HG03354 (cell line): ENCODE results near the gene ATF7IP.
A peak's percentile ranks its signal among the peaks of the same experiment; 100 is the strongest.
"Not testable (repeated sequence)": the region's sequence is repeated elsewhere in the genome, so short reads cannot be mapped to it uniquely, and the experiment has no call there.

Experiments used
- ATAC-seq: cut with Tn5 transposase; IDR thresholded peaks from one replicate; pipeline ENCODE4 v1.9.1; 2021; ENCODE audit warnings: mild to moderate bottlenecking; ENCODE audit not compliant: unreplicated experiment, poor library complexity, severe bottlenecking

Gene ATF7IP

GRCh38 chr12:14403711-14404196 is 38.3 kb downstream of the ATF7IP start:
- peak; percentile 68 for ATAC-seq

GRCh38 chr12:14405407-14405806 is 39.9 kb downstream of the ATF7IP start:
- ATAC-seq: not testable (repeated sequence)

DNA sequence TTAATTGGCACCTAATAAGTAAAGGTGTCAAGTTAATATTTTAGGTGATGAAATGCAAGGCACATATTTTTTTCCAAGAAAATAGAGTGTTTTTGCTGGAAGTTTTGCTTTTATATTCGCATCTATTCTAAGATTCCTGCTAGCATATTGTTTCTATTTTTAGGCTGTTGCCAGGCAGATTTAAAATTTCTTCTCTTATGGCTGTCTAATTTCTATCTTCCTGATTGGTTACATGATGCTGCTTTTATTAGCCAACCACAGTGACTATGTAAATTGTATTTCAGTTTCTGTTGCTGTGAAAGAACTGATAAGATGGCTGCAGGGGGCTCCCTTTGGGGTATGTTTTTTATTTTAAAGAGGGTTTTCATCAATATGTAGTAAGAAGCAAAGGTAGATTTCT is 42.7 kb downstream of the ATF7IP start:
- peak; percentile 59 for ATAC-seq

- ATAC-seq: no peak
Measured at GRCh38 chr12:14410177-14410576, 44.7 kb downstream of the ATF7IP start.

DNA sequence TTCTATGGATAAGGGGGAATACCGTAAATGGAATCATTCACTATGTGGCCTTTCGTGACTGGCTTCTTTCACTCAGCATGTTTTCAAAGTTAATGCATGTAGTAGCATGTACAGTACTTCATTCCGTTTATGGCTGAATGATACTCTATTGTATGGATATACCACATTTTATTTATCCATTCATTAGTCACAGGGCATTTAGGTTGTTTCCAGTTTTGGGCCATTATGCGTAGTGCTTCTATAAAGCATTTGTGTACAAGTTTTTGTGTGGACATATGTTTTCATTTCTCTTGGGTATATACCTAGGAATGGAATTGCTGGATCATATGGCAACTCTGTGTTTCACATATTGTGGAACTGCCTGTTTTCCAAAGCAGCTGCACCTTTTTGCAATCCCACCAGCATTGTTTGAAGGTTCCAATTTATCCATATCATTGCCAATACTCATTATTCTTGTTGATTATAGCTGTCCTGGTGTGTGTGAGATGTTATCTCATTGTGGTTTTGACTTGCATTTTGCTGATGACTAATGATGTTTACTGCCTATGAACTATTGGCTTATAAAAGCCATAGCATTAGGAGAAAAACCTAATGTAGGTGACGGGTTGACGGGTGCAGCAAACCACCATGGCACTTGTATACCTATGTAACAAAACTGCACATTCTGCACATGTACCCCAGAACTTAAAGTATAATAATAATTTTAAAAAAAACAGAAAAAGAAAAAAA is 45.5 kb downstream of the ATF7IP start:
- ATAC-seq: no peak

GRCh38 chr12:14416658-14417057 is 51.2 kb downstream of the ATF7IP start:
- ATAC-seq: no peak

DNA sequence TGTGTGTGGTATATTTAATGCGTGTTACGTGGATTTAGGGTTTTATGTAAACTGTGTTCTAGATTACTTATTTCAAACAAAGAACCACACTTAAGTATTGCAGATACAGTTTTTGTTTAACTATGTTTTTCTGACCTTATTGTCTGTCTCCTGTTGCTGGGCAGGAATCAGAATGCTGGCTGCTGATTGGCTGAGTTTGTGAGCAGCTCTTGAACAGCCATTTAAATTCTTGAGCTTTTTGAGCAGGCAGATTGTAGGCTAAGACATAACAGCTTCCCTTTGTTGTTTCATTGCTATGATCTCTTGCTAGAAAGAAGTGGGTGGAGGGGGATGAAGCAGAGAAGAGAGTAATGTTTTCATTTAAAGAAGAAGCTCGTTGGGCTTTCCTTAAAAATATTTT is 52.2 kb downstream of the ATF7IP start:
- no peak for ATAC-seq

- ATAC-seq: no peak
Measured at GRCh38 chr12:14418451-14418890, 53.0 kb downstream of the ATF7IP start.

DNA sequence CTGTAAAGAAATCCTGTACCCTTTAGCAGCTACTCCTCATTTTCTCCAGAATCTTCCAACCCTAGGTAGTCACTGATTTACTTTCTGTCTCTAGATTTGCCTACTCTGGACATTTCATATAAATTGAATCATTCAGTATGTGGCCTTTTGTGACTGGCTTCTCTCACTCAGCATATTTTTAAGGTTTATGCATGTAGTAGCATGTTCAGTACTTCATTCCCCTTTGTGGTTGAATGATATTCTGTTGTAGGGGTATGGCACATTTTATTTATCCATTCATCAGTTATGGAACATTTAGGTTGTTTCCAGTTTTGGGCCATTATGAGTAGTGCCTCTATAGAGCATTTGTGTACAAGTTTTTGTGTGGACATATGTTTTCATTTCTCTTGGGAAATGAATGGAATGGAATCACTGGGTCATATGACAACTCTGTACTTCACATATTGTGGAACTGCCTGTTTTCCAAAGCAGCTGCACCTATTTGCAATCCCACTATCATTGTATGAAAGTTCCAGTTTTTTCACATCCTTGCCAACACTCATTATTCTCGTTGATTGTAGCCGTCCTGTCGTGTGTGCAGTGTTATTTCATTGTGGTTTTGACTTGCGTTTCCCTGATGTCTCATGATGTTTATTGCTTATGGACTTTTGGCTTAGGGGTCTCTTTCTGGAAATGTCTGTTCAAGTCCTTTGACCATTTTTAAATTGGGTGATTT is 57.2 kb downstream of the ATF7IP start:
- ATAC-seq: no peak

- ATAC-seq: no peak
Measured at GRCh38 chr12:14424545-14424944, 59.1 kb downstream of the ATF7IP start.

GRCh38 chr12:14426792-14427191 is 61.3 kb downstream of the ATF7IP start:
- ATAC-seq: no peak

DNA sequence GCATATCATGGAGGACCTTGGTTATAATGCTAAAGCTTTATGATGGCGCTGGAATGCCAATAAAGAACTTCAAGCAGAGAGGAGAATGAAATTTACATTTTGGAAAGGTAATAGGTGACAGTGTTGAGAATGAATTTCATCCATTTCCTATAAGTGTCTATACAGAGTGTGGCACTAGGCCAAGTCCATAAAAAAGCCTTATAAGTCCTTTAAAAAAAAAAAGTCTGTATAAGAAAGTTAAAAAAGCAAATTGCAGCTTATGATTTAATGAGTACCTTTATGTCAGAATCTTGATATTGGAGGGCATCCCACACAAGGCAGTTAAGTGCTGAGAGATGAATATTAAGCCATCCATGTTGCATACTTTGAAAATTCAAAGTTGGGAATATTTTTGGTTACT is 62.4 kb downstream of the ATF7IP start:
- no peak for ATAC-seq

DNA sequence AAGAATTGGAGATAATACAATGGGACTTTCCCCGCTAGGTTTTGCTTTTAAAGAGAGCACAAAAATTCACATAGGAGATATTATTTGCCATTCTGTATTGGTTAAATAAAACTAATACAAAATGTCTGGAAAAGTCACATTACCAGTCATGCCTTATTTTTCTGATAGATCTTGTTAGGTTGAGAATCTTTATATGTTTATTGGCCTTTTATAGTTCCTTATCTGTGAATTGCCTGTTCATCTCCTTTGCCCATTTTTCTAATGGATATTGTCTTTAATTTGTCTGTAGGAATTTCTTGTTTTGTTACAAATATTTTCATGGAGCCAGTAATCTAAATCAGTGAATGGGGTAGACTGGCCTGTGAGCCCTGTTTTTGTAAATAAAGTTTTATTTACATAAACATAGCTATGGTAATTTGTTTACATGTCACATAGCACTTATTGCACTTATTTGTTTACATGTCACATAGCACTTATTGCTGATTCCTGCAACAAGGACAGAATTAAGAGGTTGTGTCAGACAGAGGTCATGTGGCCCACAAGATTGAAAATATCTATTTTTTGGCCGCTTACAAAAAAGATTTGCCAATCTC is 65.0 kb downstream of the ATF7IP start:
- ATAC-seq: no peak

DNA sequence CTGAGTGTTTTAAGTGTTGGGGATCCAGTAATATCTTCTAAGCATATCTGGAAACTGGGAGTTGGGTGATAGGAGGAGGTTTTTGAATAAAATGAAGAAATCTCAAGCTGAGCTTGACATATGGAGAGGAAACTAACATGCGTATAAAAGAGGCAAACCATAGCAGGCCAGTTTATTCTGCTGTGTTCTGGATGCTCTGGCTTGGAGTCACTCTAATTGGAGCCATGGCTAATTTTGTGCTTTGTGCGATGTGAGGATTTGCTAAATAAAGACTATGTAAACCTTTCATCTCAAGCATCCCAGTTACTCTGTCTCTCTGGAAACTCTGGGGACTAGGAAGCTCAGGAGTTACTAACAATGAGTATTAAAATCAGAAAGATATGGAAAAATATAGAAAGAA is 66.5 kb downstream of the ATF7IP start:
- no peak for ATAC-seq

DNA sequence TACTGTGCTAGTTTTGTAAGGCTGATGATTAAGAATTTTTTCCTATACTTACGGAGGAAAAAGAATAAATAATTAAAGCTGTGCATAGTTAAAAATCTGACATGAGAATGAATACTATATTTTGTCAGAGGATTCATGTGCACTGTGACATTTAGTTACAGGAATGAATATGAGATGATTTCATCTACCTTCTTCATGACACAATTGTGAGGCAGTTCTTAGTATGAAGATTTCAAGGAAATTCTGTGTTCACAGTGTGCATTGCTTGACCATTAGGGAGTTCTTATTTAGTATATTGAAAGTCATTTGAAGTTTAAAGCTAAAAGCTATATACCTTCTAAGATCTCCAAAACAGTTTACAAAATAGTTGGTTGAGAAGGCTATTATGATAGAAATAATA is 70.1 kb downstream of the ATF7IP start:
- no peak for ATAC-seq

DNA sequence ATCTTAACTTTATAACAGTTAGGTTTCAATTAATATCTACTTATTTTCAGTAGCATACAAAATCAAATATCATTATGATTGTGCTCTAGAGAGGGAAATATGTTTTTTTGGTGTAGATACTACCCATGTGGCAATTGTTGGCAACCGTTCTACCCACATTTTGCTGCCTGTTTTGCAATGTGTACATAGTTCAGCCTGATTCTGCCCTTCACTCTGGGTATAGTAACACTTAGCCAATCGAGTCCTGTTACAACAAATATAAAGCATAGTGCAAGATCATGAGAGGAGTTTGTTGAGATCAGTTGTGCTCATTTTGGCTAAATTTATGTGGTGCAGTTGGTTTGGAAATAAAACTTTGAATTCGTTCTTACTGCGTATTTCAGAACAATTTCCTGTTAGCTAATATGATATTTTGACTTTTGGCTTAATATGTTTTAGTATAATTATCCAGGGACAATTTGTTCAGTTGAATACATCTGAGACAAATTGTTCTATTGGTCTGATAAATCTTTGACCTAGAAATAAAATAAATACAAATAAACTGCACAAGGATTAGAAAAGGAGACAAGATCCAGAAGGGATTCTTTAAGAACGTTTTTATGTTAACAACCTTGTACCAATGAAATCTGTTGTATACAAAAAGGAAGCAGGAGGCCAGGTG is 76.9 kb downstream of the ATF7IP start:
- no peak for ATAC-seq

DNA sequence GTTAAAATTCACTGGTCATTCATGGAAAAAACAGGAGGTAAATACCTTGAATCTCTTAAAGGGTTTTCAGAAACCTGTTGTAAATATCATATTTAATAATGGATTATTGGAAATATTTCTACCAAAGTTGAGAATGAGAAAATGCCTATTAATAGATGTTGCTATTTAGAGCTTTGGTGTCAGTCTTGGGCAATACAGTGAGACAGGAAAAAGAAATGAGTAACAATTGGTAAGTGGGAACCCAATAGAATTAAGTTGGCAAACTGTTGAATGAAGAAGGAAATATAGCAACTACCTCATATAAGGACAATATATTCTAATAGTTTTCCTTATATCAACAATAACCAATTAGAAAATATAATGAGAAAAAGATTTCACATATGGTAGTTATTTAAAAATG is 78.0 kb downstream of the ATF7IP start:
- ATAC-seq: no peak

- no peak for ATAC-seq
Measured at GRCh38 chr12:14450479-14450878, 85.0 kb downstream of the ATF7IP start.

DNA sequence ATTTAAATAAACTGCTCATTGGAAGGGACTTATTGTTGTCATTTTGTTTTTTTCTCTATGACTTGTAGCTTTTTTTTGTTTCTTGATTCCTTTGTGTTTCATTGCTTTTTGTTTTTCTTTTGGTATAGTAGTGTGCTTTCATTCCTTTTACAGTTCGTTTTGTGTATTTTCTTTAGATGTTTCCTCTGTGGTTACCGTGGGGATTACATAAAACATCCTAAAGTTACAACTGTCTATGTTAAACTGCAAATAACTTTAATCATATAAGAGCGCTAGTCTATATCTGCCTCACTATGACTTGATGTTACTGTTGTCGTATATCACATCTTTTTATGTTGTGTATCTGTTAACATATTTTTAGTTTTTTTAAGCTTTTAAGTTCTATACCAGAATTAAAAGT is 86.9 kb downstream of the ATF7IP start:
- no peak for ATAC-seq

GRCh38 chr12:14452865-14453264 is 87.4 kb downstream of the ATF7IP start:
- ATAC-seq: no peak
